HepG2 (cell line): Measurements from ENCODE around the gene TTLL1. TPM values are rescaled to one million over a fixed set of nuclear protein-coding genes. Genes with fewer than 3 reads are reported as not detected.
A peak's percentile ranks its signal among the peaks of the same experiment; 100 is the strongest.

Experiments
- ATAC-seq: fragments of 200-7000 bp; cut with Tn5 transposase; 3 replicates; pipeline ENCODE4 v1.9.1; 2020; ENCODE audit warnings: mild to moderate bottlenecking, moderate library complexity
- BruUV-seq: library from RNA; stranded (reverse); fragments of 400-500 nt; replicated peaks from 2 replicates; lab custom pipeline; 2021; lab: Mats Ljungman, UMichigan
- CTCF ChIA-PET: fragments of 300-600 bp; formaldehyde crosslinking; extraction: SDS; loops from one replicate; lab custom pipeline; 2021; ENCODE audit warnings: low total read pairs, inconsistent platforms, low intra/inter-chr PET ratio; lab: Yijun Ruan, JAX
- POLR2A ChIA-PET: fragments of 350-600 bp; sonication (Branson Sonifier 250); formaldehyde crosslinking; loops from one replicate; lab custom pipeline; 2020; ENCODE audit warnings: antibody characterized with exemption, inconsistent platforms; lab: Yijun Ruan, JAX
- DNase-seq: peaks from one replicate; pipeline ENCODE4 v3.0.0-alpha.2; 2015; ENCODE audit warnings: low spot score
- FAIRE-seq: peaks from 3 replicates; lab custom pipeline; 2011; peaks lifted over from hg19 to GRCh38; lab: Jason Lieb, UNC
- H2AFZ ChIP-seq: one replicate; pipeline ENCODE4 v1.6.1; 2011; ENCODE audit warnings: low read length, inconsistent platforms
- H3K27ac ChIP-seq: fragments of 300-600 bp; 3 replicates; pipeline ENCODE4 v1.8.0; 2011; ENCODE audit warnings: mixed run types, mild to moderate bottlenecking, mixed read lengths, low read length, inconsistent platforms; ENCODE audit not compliant: insufficient read depth; ENCODE audit errors: extremely low read length
- H3K27me3 ChIP-seq, 2 experiments: fragments of 200-600 bp in 1 of 2; 2 replicates in 1 of 2; 3 replicates in 1 of 2; pipeline versions ENCODE4 v1.6.0 to v1.8.0; 2011; ENCODE audit warnings: low read length in 2 of 2, mild to moderate bottlenecking in 2 of 2, moderate library complexity in 2 of 2, inconsistent platforms in 1 of 2; ENCODE audit not compliant: insufficient read depth in 2 of 2, control insufficient read depth in 1 of 2
- H3K36me3 ChIP-seq, 2 experiments: fragments of 200-600 bp in 1 of 2; replicated peaks in 1 of 2; 2 replicates in 1 of 2; 3 replicates in 1 of 2; pipeline versions ENCODE4 v1.5.1 to v1.8.0; 2011; ENCODE audit warnings: low read length in 2 of 2, inconsistent platforms in 1 of 2; ENCODE audit not compliant: insufficient read depth in 2 of 2, control insufficient read depth in 1 of 2
- H3K4me1 ChIP-seq: 2 replicates; pipeline ENCODE4 v1.5.1; 2012; ENCODE audit warnings: low read length, inconsistent platforms; ENCODE audit not compliant: insufficient read depth
- H3K4me2 ChIP-seq: 2 replicates; pipeline ENCODE4 v1.6.0; 2011; ENCODE audit warnings: low read depth, low read length, inconsistent platforms
- H3K4me3 ChIP-seq, 3 experiments: fragments of 200-600 bp in 1 of 3; sonication (generic), shearing (Covaris generic) in 1 of 3; replicated peaks in 1 of 3; 2 replicates each; pipeline ENCODE4 v1.5.1; 2011 to 2016; ENCODE audit warnings: low read length in 3 of 3, inconsistent platforms in 2 of 3, low read depth in 2 of 3, mild to moderate bottlenecking in 2 of 3, control low read depth in 1 of 3, mixed read lengths in 1 of 3; ENCODE audit not compliant: insufficient read depth in 1 of 3
- H3K79me2 ChIP-seq: one replicate; pipeline ENCODE4 v1.6.1; 2011; ENCODE audit warnings: low read length, inconsistent platforms; ENCODE audit not compliant: insufficient read depth
- H3K9ac ChIP-seq: 2 replicates; pipeline ENCODE4 v1.6.0; 2011; ENCODE audit warnings: mild to moderate bottlenecking, low read depth, low read length, inconsistent platforms; ENCODE audit not compliant: insufficient read depth
- H3K9me3 ChIP-seq: 2 replicates; pipeline ENCODE4 v1.5.1; 2012; ENCODE audit warnings: mild to moderate bottlenecking, low read length
- H4K20me1 ChIP-seq: 2 replicates; pipeline ENCODE4 v1.6.0; 2011; ENCODE audit warnings: inconsistent platforms, mild to moderate bottlenecking, low read length, moderate library complexity; ENCODE audit not compliant: insufficient read depth
- CTCF ChIP-seq: sonication (generic); formaldehyde crosslinking; IDR thresholded peaks from 2 replicates; pipeline ENCODE4 v1.5.0; 2020; ENCODE audit warnings: mild to moderate bottlenecking, missing genetic modification reagents, moderate library complexity
- KMT2A ChIP-seq: sonication (generic); formaldehyde crosslinking; IDR thresholded peaks from 2 replicates; pipeline ENCODE4 v1.4.0; 2020; ENCODE audit warnings: missing genetic modification reagents
- PATZ1 ChIP-seq: sonication (generic); formaldehyde crosslinking; IDR thresholded peaks from 2 replicates; pipeline ENCODE4 v1.4.0; 2020; ENCODE audit warnings: missing genetic modification reagents
- TERF1 ChIP-seq: sonication (generic); formaldehyde crosslinking; IDR thresholded peaks from 2 replicates; pipeline ENCODE4 v1.8.0; 2022; ENCODE audit warnings: mild to moderate bottlenecking, missing genetic modification reagents, moderate library complexity
- ZFX ChIP-seq: sonication (generic); formaldehyde crosslinking; IDR thresholded peaks from 2 replicates; pipeline ENCODE4 v1.4.0; 2020; ENCODE audit warnings: mild to moderate bottlenecking, low read depth, missing genetic modification reagents, moderate library complexity
- ZNF687 ChIP-seq: sonication (generic); formaldehyde crosslinking; IDR thresholded peaks from 2 replicates; pipeline ENCODE4 v1.5.1; 2020; ENCODE audit warnings: mild to moderate bottlenecking, missing genetic modification reagents, moderate library complexity
- ZNF850 ChIP-seq: sonication (generic); formaldehyde crosslinking; conservative IDR thresholded peaks from 2 replicates; pipeline ENCODE4 v1.9.0; 2021; ENCODE audit warnings: mild to moderate bottlenecking, missing genetic modification reagents
- WGBS: methylation state at CpG from one replicate; pipeline ENCODE4 v1.1.6; 2017; ENCODE audit warnings: low lambda C conversion rate; 5-methylcytosine and 5-hydroxymethylcytosine counted together
- in situ Hi-C: cut with HindIII; loops from 2 replicates; pipeline ENCODE4 v1.10.0; 2017; ENCODE audit warnings: low pct_unique_long_range_greater_than_20kb; ENCODE audit not compliant: extremely low pct_ligation_motif_present
- intact Hi-C: fragments of 100-400 bp; cut with micrococcal nuclease; formaldehyde crosslinking; loops from one replicate; pipeline ENCODE4 v1.10.0; 2022; ENCODE audit not compliant: unreplicated experiment
- polyA plus RNA-seq, 8 experiments: library from polyadenylated mRNA; depleted of rRNA in 3 of 8; stranded (reverse) in 7 of 8; unstranded in 1 of 8; fragments of >200 nt; fragmentation: Illumina TruSeq in 4 of 8; extraction: Trizol in 4 of 8; gene quantifications; 2 replicates each; pipeline versions ENCODE4 v1.2.1 to v1.2.3, GENCODE V29; 2011 to 2016; ENCODE audit warnings: low read depth in 4 of 8, missing spikeins in 1 of 8, mixed read lengths in 1 of 8; ENCODE audit not compliant: insufficient read depth in 1 of 8
- total RNA-seq, 5 experiments: library from RNA; depleted of rRNA; stranded (reverse); fragments of >200 nt; fragmentation: Illumina TruSeq; extraction: Trizol; gene quantifications; 2 replicates each; pipeline ENCODE4 v1.2.3, GENCODE V29; 2016; ENCODE audit warnings: low read depth in 1 of 5
- TF ChIP-seq, protein P1 (sequence below): sonication (generic); IDR thresholded peaks from 2 replicates; pipeline ENCODE4 v1.6.1; 2016; ENCODE audit warnings: low read depth, borderline replicate concordance
- TF ChIP-seq, protein P2 (sequence below): sonication (generic); formaldehyde crosslinking; IDR thresholded peaks from 2 replicates; pipeline ENCODE4 v1.4.0; 2020; ENCODE audit warnings: missing genetic modification reagents, borderline replicate concordance

TTLL1 gene
- total and polyA plus RNA-seq, 2 of the 13 experiments (the other 11 are each of a cell fraction or from before 2014, with no cell fraction given) = 1.6 to 5.3 TPM

- BruUV-seq = no TSS peak
- Histone ChIP-seq H3K4me3 (no peak overlapping the region), H3K9ac (no peak overlapping the region), H3K4me1 (peaks cover 59% of the 10 kb centered on the region), H3K27ac (no peak overlapping the region), H3K27me3 (peaks cover 2 to 5% of the 10 kb centered on the region in 2 experiments; a peak in 2 of 5 replicates), H3K36me3 (no peaks in the 10 kb centered on the region), H2AFZ (no peak overlapping the region), H3K4me2 (peak overlapping the region; percentile 41), H3K79me2 (no peaks in the 10 kb centered on the region), H3K9me3 (0 out of 2 replicates have a peak, but pooled peaks cover 6% of the 10 kb centered on the region), H4K20me1 (no peaks in the 10 kb centered on the region)
- no peak for DNase-seq
- ChIA-PET CTCF (no interaction called here), POLR2A (no interaction called here)
- no peak for FAIRE-seq
- intact Hi-C loops (no loop called here), in situ Hi-C loops (no loop called here)
- peak; percentile 49 for ATAC-seq
- WGBS = 56% methylated on average over 3 of the region's 9 CpGs
- TF ChIP-seq KMT2A (no peak), ZNF687 (peak; percentile 36; the same call in 1 of the 2 replicates), TERF1 (CRISPR knock-in tag) (no peak), PATZ1 (CRISPR knock-in tag) (0 out of 2 replicates have a peak, but pooled peaks have one; percentile 16), CTCF (CRISPR knock-in tag) (0 out of 2 replicates have a peak, but pooled peaks have one; percentile 6), ZNF850 (CRISPR knock-in tag) (no peak), ZFX (CRISPR knock-in tag) (peak; percentile 48)
- TF ChIP-seq, protein P1, sequence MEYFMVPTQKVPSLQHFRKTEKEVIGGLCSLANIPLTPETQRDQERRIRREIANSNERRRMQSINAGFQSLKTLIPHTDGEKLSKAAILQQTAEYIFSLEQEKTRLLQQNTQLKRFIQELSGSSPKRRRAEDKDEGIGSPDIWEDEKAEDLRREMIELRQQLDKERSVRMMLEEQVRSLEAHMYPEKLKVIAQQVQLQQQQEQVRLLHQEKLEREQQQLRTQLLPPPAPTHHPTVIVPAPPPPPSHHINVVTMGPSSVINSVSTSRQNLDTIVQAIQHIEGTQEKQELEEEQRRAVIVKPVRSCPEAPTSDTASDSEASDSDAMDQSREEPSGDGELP = peak; percentile 12; the same call in 1 of the 2 replicates
- TF ChIP-seq, protein P2, sequence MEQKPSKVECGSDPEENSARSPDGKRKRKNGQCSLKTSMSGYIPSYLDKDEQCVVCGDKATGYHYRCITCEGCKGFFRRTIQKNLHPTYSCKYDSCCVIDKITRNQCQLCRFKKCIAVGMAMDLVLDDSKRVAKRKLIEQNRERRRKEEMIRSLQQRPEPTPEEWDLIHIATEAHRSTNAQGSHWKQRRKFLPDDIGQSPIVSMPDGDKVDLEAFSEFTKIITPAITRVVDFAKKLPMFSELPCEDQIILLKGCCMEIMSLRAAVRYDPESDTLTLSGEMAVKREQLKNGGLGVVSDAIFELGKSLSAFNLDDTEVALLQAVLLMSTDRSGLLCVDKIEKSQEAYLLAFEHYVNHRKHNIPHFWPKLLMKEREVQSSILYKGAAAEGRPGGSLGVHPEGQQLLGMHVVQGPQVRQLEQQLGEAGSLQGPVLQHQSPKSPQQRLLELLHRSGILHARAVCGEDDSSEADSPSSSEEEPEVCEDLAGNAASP = no peak
Measured at GRCh38 chr22:43035250-43035649, 53.9 kb downstream of the TTLL1 start.
